HK-2 (cell line): ENCODE measurements around the gene MRPL46.
A peak's percentile ranks its signal among the peaks of the same experiment; 100 is the strongest.

ENCODE experiments used
- DNase-seq: peaks from one replicate; pipeline ENCODE4 v3.0.0-alpha.2; 2018; ENCODE audit not compliant: unreplicated experiment

MRPL46 gene

GRCh38 chr15:88467073-88467934, at the start of gene MRPL46, which contains the start of gene MRPS11:
TSS of gene MRPL46 (minus strand) at chr15:88467388. CDS start at chr15:88467377, 11 bp downstream.
TSS of gene MRPS11 (plus strand) at chr15:88467708. CDS start at chr15:88467718, 10 bp downstream.
- peak; percentile 73 for DNase-seq

GRCh38 chr15:88513195-88513594, 46.0 kb upstream of the MRPL46 start:
- no peak for DNase-seq

- DNase-seq, result no peak
Observed at GRCh38 chr15:88512601-88513000, 45.4 kb upstream of the MRPL46 start.

GRCh38 chr15:88512078-88512477, 44.9 kb upstream of the MRPL46 start:
- no peak for DNase-seq

GRCh38 chr15:88511161-88511560, 44.0 kb upstream of the MRPL46 start:
- DNase-seq, result no peak

- DNase-seq, result no peak
Observed at GRCh38 chr15:88509964-88510363, 42.8 kb upstream of the MRPL46 start.

- no peak for DNase-seq
Observed at GRCh38 chr15:88509321-88509720, 42.1 kb upstream of the MRPL46 start.

- DNase-seq, result no peak
Observed at GRCh38 chr15:88506628-88507027, 39.4 kb upstream of the MRPL46 start.

GRCh38 chr15:88505721-88506120, 38.5 kb upstream of the MRPL46 start:
- DNase-seq, result no peak

GRCh38 chr15:88504445-88504844, 37.3 kb upstream of the MRPL46 start:
- DNase-seq, result no peak

GRCh38 chr15:88498996-88499395, 31.8 kb upstream of the MRPL46 start:
- DNase-seq, result no peak

- no peak for DNase-seq
Observed at GRCh38 chr15:88497109-88497765, 30.0 kb upstream of the MRPL46 start.

GRCh38 chr15:88493844-88494243, 26.7 kb upstream of the MRPL46 start:
- no peak for DNase-seq

GRCh38 chr15:88491158-88491557, 24.0 kb upstream of the MRPL46 start:
- DNase-seq, result no peak

- no peak for DNase-seq
Observed at GRCh38 chr15:88490036-88490435, 22.8 kb upstream of the MRPL46 start.

- no peak for DNase-seq
Observed at GRCh38 chr15:88489321-88489720, 22.1 kb upstream of the MRPL46 start.

- no peak for DNase-seq
Observed at GRCh38 chr15:88487796-88488523, 20.8 kb upstream of the MRPL46 start.

GRCh38 chr15:88487178-88487795, 20.1 kb upstream of the MRPL46 start:
- DNase-seq, result no peak

- DNase-seq, result no peak
Observed at GRCh38 chr15:88484682-88485331, 17.6 kb upstream of the MRPL46 start.

GRCh38 chr15:88482263-88482662, 15.1 kb upstream of the MRPL46 start:
- DNase-seq, result no peak

- DNase-seq, result no peak
Observed at GRCh38 chr15:88480981-88481380, 13.8 kb upstream of the MRPL46 start.
